NT2/D1 (cell line): ENCODE measurements around the gene PCNA.

Source experiments
- SUZ12 ChIP-seq: IDR thresholded peaks from 2 replicates; pipeline ENCODE4 v1.6.1; 2011; ENCODE audit not compliant: insufficient read length, insufficient read depth; ENCODE audit errors: extremely low read depth
- YY1 ChIP-seq: IDR thresholded peaks from 2 replicates; pipeline ENCODE4 v1.6.1; 2011; ENCODE audit not compliant: insufficient read length, insufficient read depth

- TF ChIP-seq YY1 (no peak), SUZ12 (no peak)
Observed at GRCh38 chr20:5118220-5119142, 1.3 kb downstream of the PCNA start.
